Breast epithelium (tissue), 3 donors: ENCODE data around the gene ATP8A1.

Experiments
- CTCF ChIP-seq, 3 donors: fragments of 450-650 bp; IDR thresholded peaks; one replicate each; pipeline ENCODE4 v1.5.1; 2016 to 2017; ENCODE audit warnings: antibody characterized with exemption in 3 of 3, mild to moderate bottlenecking in 3 of 3, moderate library complexity in 3 of 3
- POLR2A ChIP-seq: fragments of 450-650 bp; IDR thresholded peaks from one replicate; pipeline ENCODE4 v1.6.1; 2016; ENCODE audit warnings: antibody characterized with exemption, mild to moderate bottlenecking, moderate library complexity
- POLR2AphosphoS5 ChIP-seq, 3 donors: sonication (generic); formaldehyde crosslinking; IDR thresholded peaks; one replicate each; pipeline ENCODE4 v1.6.1; 2017; ENCODE audit warnings: antibody characterized with exemption in 3 of 3

GRCh38 chr4:42561031-42561430 is 95.9 kb downstream of the ATP8A1 start:
- no peak for TF ChIP-seq POLR2A
- no peak for TF ChIP-seq CTCF (IDR thresholded peaks at IDR 0.05)
- TF ChIP-seq POLR2AphosphoS5 (IDR thresholded peaks at IDR 0.05), result no peak
